Mucosa of descending colon (tissue), 3 donors: ENCODE results near the gene XCL1. TPM values are rescaled to one million over a fixed set of nuclear protein-coding genes. Genes with fewer than 3 reads are reported as not detected.

Experiments
- ATAC-seq: fragments of 200-7000 bp; cut with Tn5 transposase; one replicate; pipeline ENCODE4 v1.9.1; 2020; ENCODE audit warnings: mild to moderate bottlenecking, moderate library complexity
- DNase-seq, 3 donors: peaks; one replicate each; pipeline ENCODE4 v3.0.0-alpha.2; 2020
- H3K36me3 ChIP-seq: fragments of 200-600 bp; one replicate; pipeline ENCODE4 v1.8.0; 2021; ENCODE audit warnings: low read depth, mild to moderate bottlenecking
- H3K4me1 ChIP-seq: fragments of 200-600 bp; one replicate; pipeline ENCODE4 v1.8.0; 2021; ENCODE audit warnings: low read depth, mild to moderate bottlenecking
- H3K4me3 ChIP-seq: fragments of 200-600 bp; one replicate; pipeline ENCODE4 v1.8.0; 2021; ENCODE audit warnings: mild to moderate bottlenecking
- H3K9me3 ChIP-seq: fragments of 200-600 bp; one replicate; pipeline ENCODE4 v1.8.0; 2021; ENCODE audit warnings: mild to moderate bottlenecking
- CTCF ChIP-seq: fragments of 200-600 bp; IDR thresholded peaks from one replicate; pipeline ENCODE4 v1.8.0; 2022; ENCODE audit warnings: antibody characterized with exemption, mild to moderate bottlenecking
- intact Hi-C, 2 donors: fragments of 100-400 bp; cut with DNase I in 1 of 2; cut with micrococcal nuclease in 1 of 2; formaldehyde crosslinking; loops; one replicate each; pipeline versions ENCODE4 v1.11.0 to v1.11.1; 2022; cut with DNase I, micrococcal nuclease
- total RNA-seq, 3 donors: library from RNA; stranded (reverse); fragmentation: NEBNext Ultra II Directional in 2 of 3; extraction: Animal tissue kit (Norgen Biotek cat#: 25700) in 2 of 3; gene quantifications; one replicate each; pipeline versions ENCODE4 v1.2.1 to v1.2.4, GENCODE V29; 2021 to 2023
- donor health status: DM: no; HTN: no; CAD: no; lungs with moderate emphysema.
- donor health status: DM: no; HTN: no; CAD: no.
- donor health status: DM: no; HTN: yes; CAD: no.

The XCL1 gene
- total RNA-seq, 3 donors from 2014 or later, result 0.22 to 1.1 TPM; not detected in 1

GRCh38 chr1:168623003-168623828 is 46.8 kb downstream of the XCL1 start:
- no peak for TF ChIP-seq CTCF
- H3K9me3 ChIP-seq, result no peaks in the 10 kb centered on the region
- intact Hi-C loops, result no loop called here
- no peaks in the 10 kb centered on the region for H3K4me1 ChIP-seq
- DNase-seq (no peak), ATAC-seq (peak; percentile 65)
- H3K4me3 ChIP-seq, result no peak overlapping the region
- no peaks in the 10 kb centered on the region for H3K36me3 ChIP-seq

- intact Hi-C loops, result no loop called here
- ATAC-seq (no peak), DNase-seq (no peak)
- Histone ChIP-seq H3K9me3 (no peaks in the 10 kb centered on the region), H3K36me3 (no peaks in the 10 kb centered on the region), H3K4me1 (no peaks in the 10 kb centered on the region), H3K4me3 (no peak overlapping the region)
- TF ChIP-seq CTCF, result no peak
Measured at GRCh38 chr1:168623831-168624230, 47.4 kb downstream of the XCL1 start.

GRCh38 chr1:168626326-168626725 is 49.9 kb downstream of the XCL1 start:
- Histone ChIP-seq H3K4me3 (no peak overlapping the region), H3K9me3 (no peaks in the 10 kb centered on the region), H3K36me3 (no peaks in the 10 kb centered on the region), H3K4me1 (no peaks in the 10 kb centered on the region)
- intact Hi-C loops, result no loop called here
- DNase-seq, result no peak
- TF ChIP-seq CTCF, result no peak
- no peak for ATAC-seq

- Histone ChIP-seq H3K4me1 (no peaks in the 10 kb centered on the region), H3K9me3 (no peaks in the 10 kb centered on the region), H3K4me3 (no peak overlapping the region), H3K36me3 (no peaks in the 10 kb centered on the region)
- intact Hi-C loops, result no loop called here
- ATAC-seq, result no peak
- no peak for TF ChIP-seq CTCF
- no peak for DNase-seq
Measured at GRCh38 chr1:168627370-168627769, 51.0 kb downstream of the XCL1 start.

- Histone ChIP-seq H3K4me1 (no peaks in the 10 kb centered on the region), H3K4me3 (no peak overlapping the region), H3K9me3 (no peaks in the 10 kb centered on the region), H3K36me3 (no peaks in the 10 kb centered on the region)
- DNase-seq (no peak), ATAC-seq (no peak)
- TF ChIP-seq CTCF, result no peak
- intact Hi-C loops, result no loop called here
Measured at GRCh38 chr1:168628807-168629206, 52.4 kb downstream of the XCL1 start.
